Hepatic stellate cell (primary cell): ENCODE measurements around the gene AGT.
"Not testable (repeated sequence)": the region's sequence is repeated elsewhere in the genome, so short reads cannot be mapped to it uniquely, and the experiment has no call there.

ENCODE experiments used
- DNase-seq: peaks from one replicate; pipeline ENCODE4 v3.0.0; 2011; ENCODE audit warnings: low spot score

AGT gene

GRCh38 chr1:230707732-230708630 lies 5.9 kb downstream of the AGT start:
- DNase-seq: no peak

DNA sequence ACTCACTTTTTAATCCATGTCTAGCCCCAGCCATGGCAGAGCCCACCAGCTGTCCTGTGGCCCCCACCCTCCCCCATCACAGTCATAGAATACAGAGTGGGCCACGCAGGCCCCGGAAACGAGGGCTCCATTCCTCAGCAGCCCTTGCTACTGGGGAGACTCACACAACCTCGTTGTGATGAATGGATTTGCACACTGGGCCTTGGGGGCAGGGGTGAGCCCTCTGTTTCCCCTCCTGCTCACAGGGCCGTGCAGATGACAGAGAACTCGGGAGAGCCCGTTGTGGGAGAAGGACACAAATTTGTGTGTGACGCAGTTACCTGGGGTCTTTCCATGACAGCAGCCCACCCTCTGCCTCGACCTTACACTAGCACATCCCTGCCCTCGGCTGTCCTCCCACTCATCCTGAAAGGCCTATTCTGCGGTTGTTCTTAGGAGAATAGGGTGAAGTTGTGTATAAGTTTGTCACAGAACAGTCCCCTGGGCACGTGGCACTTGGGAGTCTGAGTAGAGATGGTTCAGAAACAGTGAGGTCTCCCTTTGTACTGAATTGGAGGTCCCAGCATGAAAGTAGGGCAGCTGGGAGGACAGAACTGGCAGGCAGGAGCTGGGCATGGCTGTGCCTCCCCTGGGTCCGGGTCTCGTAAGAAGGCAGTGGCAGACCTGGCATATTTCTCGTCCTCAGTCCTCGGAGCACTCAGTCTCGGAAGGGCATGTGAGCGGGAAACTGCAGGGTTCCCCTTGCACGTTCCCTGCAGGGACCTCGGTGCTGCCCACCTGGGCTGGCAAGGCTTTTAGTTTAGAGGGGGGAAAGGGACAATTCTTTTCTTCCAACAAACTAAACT lies 6.8 kb downstream of the AGT start:
- no peak for DNase-seq

DNA sequence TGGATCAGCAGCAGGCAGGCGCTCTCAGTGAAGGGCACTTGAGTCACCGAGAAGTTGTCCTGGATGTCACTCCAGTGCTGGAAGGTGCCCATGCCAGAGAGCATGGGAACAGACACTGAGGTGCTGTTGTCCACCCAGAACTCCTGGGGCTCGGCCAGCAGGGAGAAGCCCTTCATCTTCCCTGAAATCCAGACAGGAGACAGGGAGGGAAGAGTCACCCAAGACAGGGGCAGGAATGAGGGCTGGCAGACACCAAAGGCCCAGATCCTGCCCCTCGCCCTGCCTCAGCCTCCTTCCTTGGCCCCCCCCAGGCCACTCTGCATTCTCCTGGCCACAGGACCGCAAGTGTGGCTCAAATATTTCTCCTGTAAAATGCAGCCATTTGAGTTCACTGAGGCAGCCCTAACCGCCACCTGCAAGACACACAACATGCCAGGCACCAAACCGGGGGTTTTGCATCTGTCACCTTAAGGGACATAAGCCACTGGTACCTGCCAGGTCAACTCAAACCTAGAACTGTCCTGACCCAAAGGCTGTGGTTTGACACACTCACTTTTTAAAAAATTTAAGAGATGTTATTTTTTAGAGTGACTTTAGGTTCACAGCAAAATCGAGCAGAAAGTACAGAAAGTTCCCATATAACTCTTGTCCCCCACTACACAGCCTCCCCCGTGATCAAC lies 7.8 kb downstream of the AGT start:
- DNase-seq: no peak

- DNase-seq: no peak
Measured at GRCh38 chr1:230705289-230706019, 8.5 kb downstream of the AGT start.

DNA sequence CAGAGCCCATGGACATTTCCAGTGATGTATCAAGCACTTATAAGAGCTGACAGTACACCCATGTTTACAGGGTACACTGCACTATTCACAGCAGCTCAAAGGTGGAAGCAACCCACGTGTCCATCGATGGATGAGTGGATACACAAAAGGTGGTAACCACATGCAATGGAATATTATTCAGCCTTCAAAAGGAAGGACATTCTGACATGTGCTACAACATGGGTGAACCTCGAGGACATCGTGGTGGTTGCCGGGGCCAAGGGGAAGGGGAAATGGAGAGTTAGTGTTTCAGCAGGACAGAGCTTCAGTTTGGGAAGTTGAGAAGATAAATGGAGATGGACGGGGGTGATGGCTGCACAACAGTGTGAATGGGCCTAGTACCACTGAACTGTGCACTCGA lies 9.1 kb downstream of the AGT start:
- no peak for DNase-seq

DNA sequence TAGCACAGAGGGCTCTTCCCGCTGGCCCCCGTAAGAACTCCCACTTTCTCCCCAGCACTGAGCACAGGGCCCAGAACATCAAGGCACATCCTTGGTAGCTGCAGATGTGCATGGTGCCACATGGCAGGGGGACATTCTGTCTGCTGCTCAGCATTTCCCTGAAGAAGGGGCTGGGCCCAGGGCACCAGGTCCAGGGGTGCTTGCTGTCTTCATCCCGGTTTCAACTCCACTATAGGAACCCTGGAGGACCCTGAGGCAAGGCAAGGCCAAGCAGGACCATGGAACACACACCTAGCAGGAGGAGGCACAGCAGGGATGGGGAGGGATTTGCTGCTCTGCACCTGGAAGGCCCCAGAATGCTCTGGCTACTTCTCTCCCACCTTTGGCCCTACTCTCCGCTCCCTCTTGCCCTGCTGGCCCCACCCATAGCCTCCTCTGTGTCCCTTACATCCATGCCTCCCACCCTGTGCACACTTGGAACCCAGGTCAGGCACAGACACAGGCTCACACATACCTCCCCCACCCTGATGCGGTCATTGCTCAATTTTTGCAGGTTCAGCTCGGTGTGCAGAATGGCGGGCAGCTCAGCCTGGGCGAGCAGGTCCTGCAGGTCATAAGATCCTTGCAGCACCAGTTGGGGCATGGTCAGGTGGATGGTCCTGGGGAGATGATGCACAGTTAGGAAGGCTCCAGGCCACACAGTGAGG lies 10.1 kb downstream of the AGT start:
- DNase-seq: no peak

- no peak for DNase-seq
Measured at GRCh38 chr1:230702934-230703678, 10.8 kb downstream of the AGT start.

GRCh38 chr1:230701895-230702768 lies 11.8 kb downstream of the AGT start:
- DNase-seq: no peak

GRCh38 chr1:230701434-230701833 lies 12.5 kb downstream of the AGT start:
- DNase-seq: no peak

GRCh38 chr1:230700132-230700531 lies 13.8 kb downstream of the AGT start:
- no peak for DNase-seq

DNA sequence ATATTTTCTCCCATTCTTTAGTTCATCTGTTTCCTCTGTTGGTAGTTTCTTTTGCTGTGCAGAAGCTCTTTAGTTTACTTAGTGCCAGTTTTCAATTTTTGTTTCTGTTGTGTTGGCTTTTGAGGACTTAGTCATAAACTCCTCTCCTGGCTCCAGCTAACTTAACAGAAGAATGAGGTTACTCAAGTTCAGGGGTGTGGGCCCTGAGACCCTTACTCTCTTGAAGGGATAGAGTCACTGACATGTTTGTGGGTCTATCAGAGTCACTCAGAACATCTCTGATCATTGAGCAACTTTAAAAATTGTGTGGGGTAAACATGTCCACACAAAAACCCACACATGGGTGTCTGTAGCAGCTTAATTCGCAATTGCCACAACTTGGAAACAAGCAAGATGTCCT lies 14.2 kb downstream of the AGT start:
- DNase-seq: no peak

- DNase-seq: not testable (repeated sequence)
Measured at GRCh38 chr1:230698964-230699363, 15.0 kb downstream of the AGT start.

GRCh38 chr1:230698130-230698529 lies 15.8 kb downstream of the AGT start:
- DNase-seq: no peak

DNA sequence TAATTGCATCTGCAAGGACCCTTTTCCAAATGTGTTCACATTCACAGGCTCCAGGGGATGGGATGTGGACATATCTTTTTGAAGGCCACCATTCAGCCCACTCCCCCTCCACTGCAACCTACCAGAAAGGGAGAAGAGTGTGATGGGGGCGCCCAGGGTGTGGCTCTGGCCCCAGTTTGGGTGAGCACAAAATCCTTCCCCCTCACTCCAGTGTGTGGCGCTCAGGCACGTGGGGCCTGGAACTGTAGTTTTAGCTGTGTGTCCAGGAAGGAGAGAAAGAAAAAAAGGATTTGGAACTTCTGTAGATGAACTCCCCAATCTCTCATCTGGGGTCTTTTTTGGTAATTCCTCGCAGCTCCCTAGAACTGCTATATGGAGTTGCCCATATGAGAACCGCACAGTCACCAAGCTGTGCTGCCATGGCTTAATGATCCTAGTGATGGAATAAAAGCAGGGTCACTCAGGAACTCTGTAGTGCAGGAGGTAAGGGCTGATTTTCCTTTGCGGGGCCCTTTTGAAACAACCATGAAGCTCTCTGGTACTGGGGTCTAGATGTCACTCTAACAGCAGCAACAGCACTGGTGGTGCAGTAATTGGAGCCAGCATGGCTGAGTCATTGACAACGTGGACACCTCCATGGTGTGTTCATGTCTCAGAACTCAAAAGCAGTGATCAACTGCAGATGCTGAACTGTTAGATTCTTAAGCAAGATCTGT lies 17.0 kb downstream of the AGT start:
- DNase-seq: no peak

DNA sequence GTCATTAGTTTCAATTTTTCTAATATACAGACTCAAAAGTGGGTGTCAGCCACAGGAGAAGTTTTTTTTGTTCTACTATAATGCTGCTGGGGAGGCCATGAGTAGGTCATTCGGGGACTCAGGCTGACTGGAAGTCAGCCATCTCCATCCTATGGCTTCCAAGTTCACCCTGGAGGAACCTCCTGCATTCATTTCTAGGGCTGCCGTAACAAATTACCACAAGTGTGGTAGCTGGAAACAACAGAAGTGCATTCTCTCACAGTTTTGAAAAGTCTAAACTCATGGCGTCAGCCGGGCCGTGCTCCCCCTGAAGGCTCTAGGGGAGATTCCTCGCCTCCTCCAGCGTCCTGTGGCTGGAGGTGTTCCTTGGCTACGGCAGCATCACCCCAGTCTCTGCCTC lies 17.7 kb downstream of the AGT start:
- DNase-seq: no peak

DNA sequence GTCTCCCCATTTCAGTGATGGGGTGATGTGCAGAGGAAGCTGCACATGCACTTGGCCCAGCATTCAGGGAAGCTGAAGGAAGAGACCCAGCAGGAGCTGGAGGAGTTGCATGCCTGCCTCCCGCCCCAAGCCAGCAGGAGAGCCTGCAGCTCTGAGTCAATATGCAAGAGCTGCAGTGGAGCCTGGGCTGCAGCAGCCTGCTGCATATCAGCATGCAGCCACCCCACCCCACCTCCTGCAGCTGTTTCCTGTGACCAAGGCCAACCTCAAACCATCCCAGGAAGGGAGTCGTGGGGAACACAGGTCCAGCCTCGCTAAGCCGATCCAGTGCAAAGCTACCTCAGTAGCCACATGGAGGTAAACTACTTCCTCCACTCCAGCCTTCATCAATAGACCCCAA lies 18.9 kb downstream of the AGT start:
- no peak for DNase-seq

- no peak for DNase-seq
Measured at GRCh38 chr1:230694464-230694863, 19.5 kb downstream of the AGT start.

- no peak for DNase-seq
Measured at GRCh38 chr1:230693777-230694176, 20.1 kb downstream of the AGT start.

GRCh38 chr1:230693221-230693620 lies 20.7 kb downstream of the AGT start:
- no peak for DNase-seq
